Vagina (tissue), 2 donors: ENCODE measurements around the gene SMG1. TPM values are rescaled to one million over a fixed set of nuclear protein-coding genes. Genes with fewer than 3 reads are reported as not detected.
A peak's percentile ranks its signal among the peaks of the same experiment; 100 is the strongest.
"Not testable (repeated sequence)": the region's sequence is repeated elsewhere in the genome, so short reads cannot be mapped to it uniquely, and the experiment has no call there.

Experiments used
- DNase-seq, 2 donors: peaks; one replicate each; pipeline ENCODE4 v3.0.0-alpha.2; 2017; ENCODE audit errors: extremely low spot score in 2 of 2
- H3K27ac ChIP-seq: fragments of 200-600 bp; sonication (generic); one replicate; pipeline ENCODE4 v1.5.1; 2019
- H3K27me3 ChIP-seq: fragments of 200-600 bp; sonication (generic); one replicate; pipeline ENCODE4 v1.5.1; 2019
- H3K36me3 ChIP-seq, 2 donors: fragments of 200-600 bp; sonication (generic); one replicate each; pipeline ENCODE4 v1.5.1; 2017 to 2019
- H3K4me1 ChIP-seq: fragments of 200-600 bp; sonication (generic); one replicate; pipeline ENCODE4 v1.5.1; 2019
- H3K4me3 ChIP-seq, 2 donors: fragments of 200-600 bp; sonication (generic); 1 replicate in 1 of 2; 2 replicates in 1 of 2; pipeline ENCODE4 v1.5.1; 2016 to 2019
- H3K9me3 ChIP-seq: fragments of 200-600 bp; sonication (generic); one replicate; pipeline ENCODE4 v1.5.1; 2019
- CTCF ChIP-seq, 3 experiments: fragments of 450-650 bp in 2 of 3; fragments of 200-600 bp in 1 of 3; sonication (generic) in 1 of 3; IDR thresholded peaks; one replicate each; pipeline ENCODE4 v1.5.1; 2017 to 2019; ENCODE audit warnings: antibody characterized with exemption in 3 of 3, mild to moderate bottlenecking in 2 of 3, moderate library complexity in 2 of 3
- POLR2A ChIP-seq, 2 donors: fragments of 450-650 bp; IDR thresholded peaks; one replicate each; pipeline ENCODE4 v1.6.1; 2017; ENCODE audit warnings: antibody characterized with exemption in 2 of 2, mild to moderate bottlenecking in 2 of 2, moderate library complexity in 2 of 2
- POLR2AphosphoS5 ChIP-seq, 2 donors: sonication (generic); formaldehyde crosslinking; IDR thresholded peaks; one replicate each; pipeline ENCODE4 v1.9.0; 2017; ENCODE audit warnings: antibody characterized with exemption in 2 of 2, mild to moderate bottlenecking in 2 of 2, low read depth in 1 of 2; ENCODE audit not compliant: insufficient read depth in 1 of 2
- intact Hi-C: fragments of 100-400 bp; cut with DNase I; formaldehyde crosslinking; loops from one replicate; pipeline ENCODE4 v1.15.1; 2023
- total RNA-seq: library from RNA; depleted of rRNA; stranded (reverse); fragments of >200 nt; gene quantifications from one replicate; pipeline ENCODE4 v1.2.3, GENCODE V29; 2016

Gene SMG1
- total RNA-seq, 1 donor from 2014 or later = 106 TPM

DNA sequence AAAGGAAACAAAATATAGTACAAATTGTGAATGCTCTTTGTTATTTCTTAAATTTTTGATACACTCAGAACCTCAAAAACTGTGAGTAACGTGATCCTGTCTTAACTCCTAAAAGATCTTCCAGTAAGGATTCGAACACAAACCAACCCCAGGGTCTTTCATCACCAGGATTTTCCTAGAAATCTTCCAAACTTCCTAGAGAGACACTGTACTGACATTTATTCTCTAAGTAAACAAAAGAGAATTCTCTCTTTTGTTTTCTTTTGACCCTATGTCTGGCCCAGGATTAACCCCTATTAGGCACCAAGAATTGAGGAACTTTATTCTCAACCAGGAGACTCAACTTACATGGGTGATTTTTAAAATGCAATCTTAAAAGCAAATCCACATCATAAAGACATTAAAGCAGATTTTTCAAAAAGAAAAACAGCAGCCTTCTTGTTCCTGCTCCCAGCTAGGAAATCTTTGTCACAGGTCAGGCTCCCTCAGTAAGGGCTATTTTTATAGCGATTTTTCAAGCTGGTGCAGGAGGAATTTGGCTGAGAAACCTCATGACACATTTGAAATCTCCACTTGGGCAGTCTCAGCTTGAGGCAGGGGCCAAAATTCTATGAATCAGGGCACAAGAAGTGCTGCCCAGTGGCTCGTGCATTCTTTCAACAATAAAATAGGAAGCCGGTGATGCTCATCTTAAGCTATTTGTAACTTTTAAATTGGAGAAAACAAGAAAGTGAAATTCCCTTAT, 6.2 kb upstream of the SMG1 start:
- TF ChIP-seq POLR2AphosphoS5 (IDR thresholded peaks at IDR 0.05; ENCODE audit: insufficient read depth in 1 of 2, low read depth in 1 of 2) (no peak), POLR2A (IDR thresholded peaks at IDR 0.05) (no peak), CTCF (IDR thresholded peaks at IDR 0.05) (no peak)
- no peak overlapping the region for H3K27ac ChIP-seq
- DNase-seq = no peak

GRCh38 chr16:18931756-18932155, 5.5 kb upstream of the SMG1 start:
- TF ChIP-seq POLR2AphosphoS5 (IDR thresholded peaks at IDR 0.05; ENCODE audit: insufficient read depth in 1 of 2, low read depth in 1 of 2) = no peak
- TF ChIP-seq CTCF (IDR thresholded peaks at IDR 0.05) = no peak
- no peak for TF ChIP-seq POLR2A (IDR thresholded peaks at IDR 0.05)
- Histone ChIP-seq H3K36me3 (no peaks in the 10 kb centered on the region), H3K27me3 (no peaks in the 10 kb centered on the region), H3K4me1 (peaks cover 4% of the 10 kb centered on the region), H3K9me3 (no peaks in the 10 kb centered on the region), H3K27ac (no peak overlapping the region), H3K4me3 (no peak overlapping the region)
- no peak for DNase-seq
- intact Hi-C loops = no loop called here

More for the DNA sequence above, 6.2 kb upstream of the SMG1 start:
- intact Hi-C loops = no loop called here
- Histone ChIP-seq H3K4me3 (no peak overlapping the region), H3K9me3 (no peaks in the 10 kb centered on the region), H3K27me3 (no peaks in the 10 kb centered on the region), H3K36me3 (no peaks in the 10 kb centered on the region), H3K4me1 (no peaks in the 10 kb centered on the region)

DNA sequence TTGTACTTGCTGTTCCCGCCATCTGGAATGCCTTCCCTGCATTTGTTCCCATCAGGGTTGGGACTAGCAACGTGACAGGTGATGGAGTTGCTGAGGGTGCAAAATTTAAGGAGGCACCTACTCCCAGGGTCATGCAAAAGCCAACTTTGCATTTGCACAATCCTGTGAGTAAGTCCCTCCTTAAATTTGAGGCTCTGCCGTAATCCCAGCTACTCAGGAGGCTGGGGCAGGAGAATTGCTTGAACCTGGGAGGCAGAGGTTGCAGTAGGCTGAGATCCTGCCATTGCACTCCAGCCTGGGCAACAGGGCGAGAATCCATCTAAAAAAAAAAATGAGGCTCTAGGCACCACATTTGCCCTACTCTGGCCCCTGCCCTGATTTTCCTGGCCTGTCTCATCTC, 3.9 kb upstream of the SMG1 start:
- intact Hi-C loops, H3K9me3 ChIP-seq, H3K27me3 ChIP-seq, H3K36me3 ChIP-seq, H3K27ac ChIP-seq, H3K4me1 ChIP-seq, H3K4me3 ChIP-seq, DNase-seq: not testable (repeated sequence)

DNA sequence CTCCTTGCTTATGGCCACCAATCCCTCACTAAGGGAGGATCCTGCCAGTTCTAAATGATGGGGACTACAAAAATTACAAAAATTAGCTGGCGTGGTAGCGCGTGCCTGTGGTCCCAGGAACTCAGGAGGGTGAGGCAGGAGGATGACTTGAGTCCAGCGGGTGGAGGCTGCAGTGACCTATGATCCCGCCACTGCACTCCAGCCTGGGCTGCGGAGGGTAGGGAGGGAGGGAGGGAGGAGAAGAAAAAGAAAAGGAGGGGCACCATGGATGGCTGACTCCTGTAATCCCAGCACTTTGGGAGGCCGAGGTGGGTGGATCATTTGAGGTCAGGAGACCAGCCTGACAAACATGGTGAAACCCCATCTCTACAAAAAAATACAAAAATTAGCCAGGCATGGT, 1.9 kb upstream of the SMG1 start:
- H3K4me3 ChIP-seq, H3K36me3 ChIP-seq, H3K27me3 ChIP-seq, H3K27ac ChIP-seq, H3K9me3 ChIP-seq, DNase-seq, intact Hi-C loops: not testable (repeated sequence)
- peaks cover 23% of the 10 kb centered on the region for H3K4me1 ChIP-seq

DNA sequence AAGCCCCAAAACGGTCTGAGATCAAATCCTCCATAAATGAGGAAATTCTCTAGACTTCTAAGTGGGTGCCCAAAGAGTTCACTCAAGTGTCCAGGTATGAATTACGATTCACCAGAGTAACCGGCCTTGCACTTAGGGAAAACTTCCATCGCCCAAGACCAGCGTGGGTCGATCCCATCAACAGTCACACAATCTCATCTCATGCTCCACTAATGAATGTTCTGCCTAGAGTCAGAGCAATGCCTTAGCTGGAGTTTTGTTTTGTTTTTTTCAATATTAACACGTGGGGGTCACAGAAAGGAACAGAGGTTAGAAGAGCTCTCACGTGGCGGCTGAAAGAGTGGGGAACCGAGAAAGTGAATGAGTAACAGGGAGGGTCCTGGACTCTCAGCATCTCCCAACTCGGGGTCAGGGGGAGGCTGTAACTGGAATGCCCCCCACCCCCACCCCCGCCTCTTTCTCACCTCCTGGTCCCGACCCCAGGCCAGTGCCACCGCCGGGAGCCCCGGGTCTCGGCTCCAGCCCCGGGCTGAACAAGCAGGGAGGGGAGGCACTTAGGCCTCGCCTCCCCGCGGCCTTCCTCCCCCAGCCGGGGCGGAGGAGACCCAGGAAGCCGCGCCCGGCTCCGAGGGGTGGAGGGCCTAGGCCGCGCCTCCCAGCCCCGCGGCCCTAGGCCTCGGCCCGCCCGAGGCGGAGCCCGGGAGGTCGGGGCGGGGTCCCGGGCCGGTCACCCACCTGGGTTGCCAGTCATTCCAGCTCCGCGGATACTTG, 808 bp downstream of the SMG1 start:
- intact Hi-C loops, H3K36me3 ChIP-seq, H3K27me3 ChIP-seq, H3K9me3 ChIP-seq: not testable (repeated sequence)
- DNase-seq = peak in 1 of 2 donors; percentile 76
- Histone ChIP-seq H3K4me3 (peak overlapping the region; percentile 67 to 90), H3K27ac (peak overlapping the region; percentile 91), H3K4me1 (peaks cover 32% of the 10 kb centered on the region)

DNA sequence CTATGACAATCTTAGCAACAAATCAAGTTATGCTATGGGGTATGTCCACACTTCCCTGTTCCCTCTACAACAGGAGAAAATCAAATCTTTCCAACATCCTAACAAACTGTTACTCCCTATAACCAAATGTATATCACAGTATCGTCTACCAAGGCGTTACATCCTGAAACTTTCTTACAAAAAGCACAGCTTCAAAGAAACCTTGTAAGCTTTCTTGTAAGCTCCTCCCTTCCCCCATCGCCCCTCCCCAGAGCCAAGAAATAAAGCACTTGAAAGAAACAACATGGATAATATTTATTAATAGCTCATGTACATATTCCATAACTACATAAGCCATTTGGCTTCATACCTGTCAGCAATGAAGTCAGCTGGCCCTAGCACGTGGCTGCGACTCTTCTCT, 2.3 kb downstream of the SMG1 start:
- H3K27ac ChIP-seq, DNase-seq, H3K36me3 ChIP-seq, H3K4me3 ChIP-seq, intact Hi-C loops, H3K9me3 ChIP-seq, H3K27me3 ChIP-seq: not testable (repeated sequence)
- peaks cover 39% of the 10 kb centered on the region for H3K4me1 ChIP-seq

DNA sequence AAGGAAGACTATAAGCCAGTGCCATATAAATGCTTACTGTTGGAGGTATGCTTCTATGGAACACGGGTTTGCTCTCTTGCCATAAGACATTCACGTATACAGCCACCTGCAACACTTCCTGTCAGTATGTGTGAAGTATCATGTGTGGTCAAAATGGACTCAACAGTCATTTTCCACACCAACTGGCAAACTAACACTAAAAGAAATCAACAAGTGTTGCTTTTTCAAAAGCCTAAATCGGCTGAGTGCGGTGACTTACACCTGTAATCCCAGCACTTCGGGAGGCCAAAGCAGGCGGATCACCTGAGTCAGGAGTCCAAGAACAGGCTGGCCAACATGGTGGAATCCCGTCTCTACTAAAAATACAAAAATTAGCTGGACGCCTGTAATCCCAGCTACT, 3.1 kb downstream of the SMG1 start:
- peaks cover 41% of the 10 kb centered on the region for H3K4me1 ChIP-seq
- H3K9me3 ChIP-seq, H3K36me3 ChIP-seq, H3K4me3 ChIP-seq, DNase-seq, intact Hi-C loops, H3K27ac ChIP-seq, H3K27me3 ChIP-seq: not testable (repeated sequence)

GRCh38 chr16:18909585-18909984, 16.6 kb downstream of the SMG1 start:
- peaks cover 16% of the 10 kb centered on the region for H3K4me1 ChIP-seq
- intact Hi-C loops, DNase-seq, H3K27me3 ChIP-seq, H3K27ac ChIP-seq, H3K9me3 ChIP-seq, H3K36me3 ChIP-seq, H3K4me3 ChIP-seq: not testable (repeated sequence)

DNA sequence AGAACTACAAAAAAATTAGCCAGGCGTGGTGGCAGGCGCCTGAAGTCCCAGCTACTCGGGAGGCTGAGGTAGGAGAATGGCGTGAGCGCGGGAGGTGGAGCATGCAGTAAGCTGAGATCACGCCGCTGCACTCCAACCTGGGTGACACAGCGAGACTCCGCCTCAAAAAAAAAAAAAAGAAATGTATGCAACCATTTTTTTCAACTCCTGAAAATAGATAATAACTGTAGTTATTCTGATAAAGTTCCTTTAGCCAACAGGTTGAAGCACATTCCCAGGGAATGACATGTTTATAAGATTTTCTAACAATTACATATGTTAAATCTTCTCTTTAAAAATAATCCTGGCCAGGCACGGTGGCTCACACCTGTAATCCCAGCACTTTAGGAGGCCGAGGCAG, 17.5 kb downstream of the SMG1 start:
- peaks cover 16% of the 10 kb centered on the region for H3K4me1 ChIP-seq
- H3K27me3 ChIP-seq, H3K4me3 ChIP-seq, H3K36me3 ChIP-seq, H3K27ac ChIP-seq, DNase-seq, H3K9me3 ChIP-seq, intact Hi-C loops: not testable (repeated sequence)

DNA sequence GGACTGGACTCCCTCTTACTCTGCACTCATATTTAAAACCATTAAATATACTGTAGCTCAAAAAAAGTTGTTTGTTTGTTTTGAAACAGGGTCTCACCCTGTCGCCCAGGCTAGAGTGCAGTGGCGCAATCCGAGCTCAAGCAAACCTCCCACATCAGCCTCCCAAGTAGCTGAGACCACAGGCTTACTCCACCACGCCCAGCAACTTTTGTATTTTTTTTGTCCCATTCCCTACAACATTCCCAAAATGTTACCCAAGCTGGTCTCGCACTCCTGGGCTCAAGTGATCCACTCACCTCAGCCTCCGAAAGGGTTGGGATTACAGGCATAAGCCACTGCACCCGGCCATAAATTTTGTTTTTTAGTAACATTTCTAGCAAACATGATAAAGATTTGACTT, 23.4 kb downstream of the SMG1 start:
- H3K36me3 ChIP-seq, H3K4me3 ChIP-seq, intact Hi-C loops, H3K27me3 ChIP-seq, DNase-seq, H3K27ac ChIP-seq, H3K9me3 ChIP-seq: not testable (repeated sequence)
- H3K4me1 ChIP-seq = peaks cover 39% of the 10 kb centered on the region

GRCh38 chr16:18902044-18902443, 24.2 kb downstream of the SMG1 start:
- intact Hi-C loops, H3K36me3 ChIP-seq, DNase-seq, H3K9me3 ChIP-seq, H3K27me3 ChIP-seq, H3K4me3 ChIP-seq, H3K27ac ChIP-seq: not testable (repeated sequence)
- peaks cover 40% of the 10 kb centered on the region for H3K4me1 ChIP-seq
